Spleen (tissue), 11 donors: Measurements from ENCODE around the gene UNC45B. TPM values are rescaled to one million over a fixed set of nuclear protein-coding genes. Genes with fewer than 3 reads are reported as not detected.

Experiments
- DNase-seq: peaks from one replicate; pipeline ENCODE4 v3.0.0-alpha.2; 2020
- H3K27ac ChIP-seq, 8 donors: fragments of 200-600 bp; sonication (generic) in 7 of 8; 1 replicate in 4 of 8; 2 replicates in 4 of 8; pipeline versions ENCODE4 v1.5.0 to v1.8.0; 2016 to 2021; ENCODE audit warnings: inconsistent platforms in 4 of 8, mild to moderate bottlenecking in 4 of 8, moderate library complexity in 1 of 8
- H3K27me3 ChIP-seq, 7 donors: fragments of 200-600 bp; sonication (generic) in 6 of 7; replicated peaks in 1 of 7; 1 replicate in 4 of 7; 2 replicates in 3 of 7; pipeline versions ENCODE4 v1.5.0 to v1.8.0; 2016 to 2021; ENCODE audit warnings: inconsistent platforms in 3 of 7, mild to moderate bottlenecking in 1 of 7
- H3K36me3 ChIP-seq, 6 donors: fragments of 200-600 bp; sonication (generic) in 5 of 6; 1 replicate in 4 of 6; 2 replicates in 2 of 6; pipeline versions ENCODE4 v1.5.0 to v1.8.0; 2016 to 2021; ENCODE audit warnings: inconsistent platforms in 2 of 6
- H3K4me1 ChIP-seq, 6 donors: fragments of 200-600 bp; sonication (generic) in 5 of 6; 1 replicate in 3 of 6; 2 replicates in 3 of 6; pipeline versions ENCODE4 v1.5.0 to v1.8.0; 2016 to 2021; ENCODE audit warnings: inconsistent platforms in 3 of 6
- H3K4me3 ChIP-seq, 8 donors: fragments of 200-600 bp; sonication (generic) in 7 of 8; 1 replicate in 4 of 8; 2 replicates in 4 of 8; pipeline versions ENCODE4 v1.5.0 to v1.8.0; 2016 to 2021; ENCODE audit warnings: inconsistent platforms in 4 of 8, mild to moderate bottlenecking in 4 of 8, moderate library complexity in 2 of 8
- H3K9me3 ChIP-seq, 8 donors: fragments of 200-600 bp; sonication (generic) in 7 of 8; 1 replicate in 4 of 8; 2 replicates in 4 of 8; pipeline versions ENCODE4 v1.5.0 to v1.8.0; 2016 to 2021; ENCODE audit warnings: inconsistent platforms in 4 of 8
- POLR2A ChIP-seq, 3 donors: fragments of 450-650 bp; IDR thresholded peaks; one replicate each; pipeline ENCODE4 v1.5.1; 2017; ENCODE audit warnings: antibody characterized with exemption in 3 of 3, mild to moderate bottlenecking in 1 of 3
- POLR2AphosphoS5 ChIP-seq, 3 donors: sonication (generic); formaldehyde crosslinking; IDR thresholded peaks; one replicate each; pipeline ENCODE4 v1.5.1; 2017; ENCODE audit warnings: antibody characterized with exemption in 3 of 3
- WGBS, 5 donors: extraction: QIAGEN DNeasy Blood & Tissue Kit in 3 of 5; methylation state at CpG; one replicate each; pipeline versions ENCODE4 v1.1.5 to v1.1.7; 2013 to 2018; 5-methylcytosine and 5-hydroxymethylcytosine counted together
- intact Hi-C: fragments of 100-400 bp; cut with DNase I; formaldehyde crosslinking; loops from one replicate; pipeline ENCODE4 v1.15.0; 2023; ENCODE audit warnings: low total_unique reads
- polyA plus RNA-seq, 3 donors: library from polyadenylated mRNA; stranded (reverse); fragments of 200-250 nt; gene quantifications; one replicate each; pipeline ENCODE4 v1.2.1, GENCODE V29; 2013
- total RNA-seq, 7 donors: library from RNA; depleted of rRNA in 3 of 7; stranded (reverse); fragments of >200 nt in 3 of 7; fragmentation: NEBNext Ultra II Directional in 4 of 7; extraction: Animal tissue kit (Norgen Biotek cat#: 25700) in 4 of 7; gene quantifications; one replicate each; pipeline versions ENCODE4 v1.1.0 to v1.2.1, GENCODE V29; 2016 to 2021
- TF ChIP-seq, protein P1 (sequence below), 11 experiments: fragments of 200-600 bp in 7 of 11; fragments of 450-650 bp in 4 of 11; sonication (generic) in 4 of 11; IDR thresholded peaks in 8 of 11; conservative IDR thresholded peaks in 3 of 11; 1 replicate in 7 of 11; 2 replicates in 4 of 11; pipeline versions ENCODE4 v1.4.0 to v1.8.0; 2016 to 2021; ENCODE audit warnings: antibody characterized with exemption in 11 of 11, inconsistent platforms in 4 of 11, mild to moderate bottlenecking in 1 of 11
- donor health status: healthy with polysubstance abuse.
- donor health status: DM: no; HTN: no; CAD: no; lungs with moderate emphysema.
- donor health status: DM: no; HTN: no; CAD: no.
- donor health status: Bipolar disorder and iron deficiency.
- donor health status: healthy.
- donor health status: DM: no; HTN: no; CAD: no.
- donor health status: DM: yes; HTN: yes; CAD: no.

Gene UNC45B
- total and polyA plus RNA-seq, 10 donors: 0.08 to 3.9 (median 1.8) TPM

- Histone ChIP-seq H3K36me3 (no peaks in the 10 kb centered on the region), H3K4me1 (peaks cover 0 to 40% (median 17%) of the 10 kb centered on the region in 6 donors), H3K4me3 (peak overlapping the region in 1 of 8 donors; percentile 40), H3K27ac (peak overlapping the region in 7 of 8 donors; percentile 1 to 80 (median 62)), H3K27me3 (no peaks in the 10 kb centered on the region), H3K9me3 (no peaks in the 10 kb centered on the region)
- intact Hi-C loops: loop anchor here (10.0 kb wide), 1 partner anchor 583 kb away; no protein-coding TSS in a partner anchor
- DNase-seq: peak; percentile 38
- 37 to 51% (median 42%) methylated on average over 3 of the region's 3 CpGs for WGBS, 5 donors
- TF ChIP-seq POLR2A (IDR thresholded peaks at IDR 0.05) (no peak), POLR2AphosphoS5 (IDR thresholded peaks at IDR 0.05) (no peak)
- TF ChIP-seq, protein P1, sequence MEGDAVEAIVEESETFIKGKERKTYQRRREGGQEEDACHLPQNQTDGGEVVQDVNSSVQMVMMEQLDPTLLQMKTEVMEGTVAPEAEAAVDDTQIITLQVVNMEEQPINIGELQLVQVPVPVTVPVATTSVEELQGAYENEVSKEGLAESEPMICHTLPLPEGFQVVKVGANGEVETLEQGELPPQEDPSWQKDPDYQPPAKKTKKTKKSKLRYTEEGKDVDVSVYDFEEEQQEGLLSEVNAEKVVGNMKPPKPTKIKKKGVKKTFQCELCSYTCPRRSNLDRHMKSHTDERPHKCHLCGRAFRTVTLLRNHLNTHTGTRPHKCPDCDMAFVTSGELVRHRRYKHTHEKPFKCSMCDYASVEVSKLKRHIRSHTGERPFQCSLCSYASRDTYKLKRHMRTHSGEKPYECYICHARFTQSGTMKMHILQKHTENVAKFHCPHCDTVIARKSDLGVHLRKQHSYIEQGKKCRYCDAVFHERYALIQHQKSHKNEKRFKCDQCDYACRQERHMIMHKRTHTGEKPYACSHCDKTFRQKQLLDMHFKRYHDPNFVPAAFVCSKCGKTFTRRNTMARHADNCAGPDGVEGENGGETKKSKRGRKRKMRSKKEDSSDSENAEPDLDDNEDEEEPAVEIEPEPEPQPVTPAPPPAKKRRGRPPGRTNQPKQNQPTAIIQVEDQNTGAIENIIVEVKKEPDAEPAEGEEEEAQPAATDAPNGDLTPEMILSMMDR (IDR thresholded peaks at IDR 0.05 in 8 of 11, conservative IDR thresholded peaks at IDR 0.05 in 3 of 11): no peak
Measured at GRCh38 chr17:35161281-35161761, 13.7 kb downstream of the UNC45B start.

DNA sequence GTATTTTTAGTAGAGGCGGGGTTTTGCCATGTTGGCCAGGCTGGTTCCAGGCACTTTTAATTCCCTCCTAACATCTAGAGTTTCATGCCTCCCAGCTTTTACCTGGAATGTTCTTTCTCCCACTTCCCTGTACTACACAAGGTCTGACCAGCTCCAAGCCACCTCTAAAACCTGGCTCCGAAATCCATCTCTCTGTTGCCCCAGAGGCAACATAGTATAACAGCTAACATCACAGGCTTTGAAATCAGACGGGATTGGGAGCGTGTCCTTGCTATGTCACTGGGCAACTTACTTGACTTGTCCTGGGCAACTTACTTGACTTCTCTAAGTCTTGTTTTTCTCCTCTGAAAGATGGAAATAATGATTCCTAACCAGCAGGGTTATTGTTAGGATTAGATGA, 15.1 kb downstream of the UNC45B start:
- WGBS, 5 donors: 90 to 94% (median 93%) methylated on average over 4 of the region's 4 CpGs
- Histone ChIP-seq H3K4me3 (no peak overlapping the region), H3K4me1 (peaks cover 0 to 40% (median 17%) of the 10 kb centered on the region in 6 donors), H3K27me3 (no peaks in the 10 kb centered on the region), H3K27ac (peak overlapping the region in 2 of 8 donors; percentile 71 to 80), H3K36me3 (no peaks in the 10 kb centered on the region), H3K9me3 (no peaks in the 10 kb centered on the region)
- no peak for DNase-seq
- TF ChIP-seq POLR2AphosphoS5 (IDR thresholded peaks at IDR 0.05) (no peak), POLR2A (IDR thresholded peaks at IDR 0.05) (no peak)
- TF ChIP-seq, protein P1 (IDR thresholded peaks at IDR 0.05 in 8 of 11, conservative IDR thresholded peaks at IDR 0.05 in 3 of 11): no peak
- intact Hi-C loops: loop anchor here (10.0 kb wide), 1 partner anchor 582 kb away; no protein-coding TSS in a partner anchor

DNA sequence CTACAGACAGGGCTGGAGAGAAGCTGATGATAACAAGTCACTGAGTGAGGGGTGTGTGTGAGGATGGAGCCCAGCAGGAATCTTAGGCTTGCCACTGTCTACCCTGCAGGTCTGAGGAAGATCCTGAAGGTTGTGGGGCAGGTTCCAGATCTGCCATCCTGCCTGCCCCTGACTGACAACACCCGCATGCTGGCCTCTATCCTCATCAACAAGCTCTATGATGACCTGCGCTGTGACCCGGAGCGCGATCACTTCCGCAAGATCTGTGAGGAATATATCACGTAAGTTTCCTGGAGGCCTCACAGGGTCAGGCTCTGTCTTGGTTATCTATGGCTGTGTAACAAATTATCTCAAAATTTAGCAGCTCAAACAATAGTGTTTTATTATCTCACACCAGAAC, 16.3 kb downstream of the UNC45B start:
- Histone ChIP-seq H3K4me3 (no peak overlapping the region), H3K27ac (peak overlapping the region in 1 of 8 donors; percentile 2), H3K27me3 (no peaks in the 10 kb centered on the region), H3K9me3 (no peaks in the 10 kb centered on the region), H3K36me3 (no peaks in the 10 kb centered on the region), H3K4me1 (peaks cover 0 to 40% (median 17%) of the 10 kb centered on the region in 6 donors)
- DNase-seq: peak; percentile 51
- TF ChIP-seq POLR2AphosphoS5 (IDR thresholded peaks at IDR 0.05): no peak
- TF ChIP-seq, protein P1 (IDR thresholded peaks at IDR 0.05 in 8 of 11, conservative IDR thresholded peaks at IDR 0.05 in 3 of 11): no peak
- TF ChIP-seq POLR2A (IDR thresholded peaks at IDR 0.05): no peak
- intact Hi-C loops: loop anchor here (10.0 kb wide), 1 partner anchor 581 kb away; no protein-coding TSS in a partner anchor
- WGBS, 5 donors: 95 to 99% (median 98%) methylated on average over 7 of the region's 7 CpGs

GRCh38 chr17:35164716-35165115, 17.1 kb downstream of the UNC45B start:
- Histone ChIP-seq H3K4me1 (peaks cover 0 to 32% (median 16%) of the 10 kb centered on the region in 6 donors), H3K27ac (no peak overlapping the region), H3K27me3 (no peaks in the 10 kb centered on the region), H3K9me3 (no peaks in the 10 kb centered on the region), H3K36me3 (no peaks in the 10 kb centered on the region), H3K4me3 (no peak overlapping the region)
- TF ChIP-seq POLR2AphosphoS5 (IDR thresholded peaks at IDR 0.05) (no peak), POLR2A (IDR thresholded peaks at IDR 0.05) (no peak)
- TF ChIP-seq, protein P1 (IDR thresholded peaks at IDR 0.05 in 8 of 11, conservative IDR thresholded peaks at IDR 0.05 in 3 of 11): no peak
- WGBS, 5 donors: 69 to 96% (median 85%) methylated on average over 5 of the region's 5 CpGs
- intact Hi-C loops: loop anchor here (10.0 kb wide), 1 partner anchor 580 kb away; no protein-coding TSS in a partner anchor
- no peak for DNase-seq
